GM12801 (cell line): ENCODE measurements around the gene ADAMTSL1.

Source experiments
- CTCF ChIP-seq: IDR thresholded peaks from one replicate; pipeline ENCODE4 v1.5.1; 2011; ENCODE audit warnings: control low read depth; ENCODE audit not compliant: insufficient read length; ENCODE audit errors: extremely low read depth

Gene ADAMTSL1

DNA sequence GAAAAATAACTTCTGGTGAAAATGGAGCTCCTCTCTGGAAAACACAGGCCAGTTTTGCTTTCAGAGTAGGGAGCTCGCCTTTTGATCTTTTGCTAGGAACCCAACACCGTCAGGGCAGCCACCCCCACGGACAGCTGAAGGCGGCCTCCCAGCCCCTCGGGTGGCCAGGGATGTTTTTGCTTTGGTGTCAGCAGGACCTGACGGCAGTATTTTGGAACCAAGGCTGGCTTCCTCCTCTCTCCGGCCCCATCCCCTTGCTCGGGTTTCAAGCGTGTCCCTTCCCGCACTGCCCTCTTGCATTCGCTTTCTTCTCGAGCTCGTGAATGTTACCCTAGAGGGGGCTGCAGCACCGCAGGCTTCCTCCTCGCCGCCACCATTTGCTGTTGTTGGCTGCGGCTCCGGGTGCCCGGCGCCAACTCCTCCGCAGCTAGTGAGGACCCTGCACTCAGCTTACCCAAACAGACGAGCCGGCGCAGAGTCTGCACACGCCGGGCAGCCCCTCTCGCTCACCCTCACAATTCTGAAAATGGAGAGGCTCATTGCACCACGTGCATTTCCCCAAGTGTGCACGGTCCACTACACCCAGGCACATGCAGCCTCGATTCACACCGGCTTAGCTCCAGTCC lies 35.5 kb upstream of the ADAMTSL1 start:
- TF ChIP-seq CTCF, result no peak

- no peak for TF ChIP-seq CTCF
Observed at GRCh38 chr9:18438951-18439350, 35.0 kb upstream of the ADAMTSL1 start.

GRCh38 chr9:18441261-18441660 lies 32.7 kb upstream of the ADAMTSL1 start:
- no peak for TF ChIP-seq CTCF

- peak; percentile 65 for TF ChIP-seq CTCF
Observed at GRCh38 chr9:18442629-18443491, 31.1 kb upstream of the ADAMTSL1 start.

DNA sequence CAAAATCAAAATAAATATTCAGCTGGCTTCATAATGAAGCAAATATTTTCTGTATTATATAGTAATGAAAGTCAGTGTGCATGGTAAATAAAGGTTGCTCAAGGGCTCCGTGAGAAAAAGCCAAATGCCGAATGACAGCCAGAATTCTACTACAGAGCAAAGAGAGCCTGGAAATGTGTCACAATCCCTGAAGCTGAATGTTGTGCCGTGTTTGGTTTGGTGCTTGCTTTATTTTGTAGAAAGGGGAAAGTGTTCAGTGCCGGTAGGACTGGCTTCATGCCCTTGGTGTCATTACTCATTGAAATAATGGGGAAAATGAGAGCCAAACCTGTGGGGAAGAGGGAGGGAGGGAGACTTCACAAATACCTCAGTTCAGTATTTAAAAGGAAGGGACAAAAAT lies 26.8 kb upstream of the ADAMTSL1 start:
- no peak for TF ChIP-seq CTCF

DNA sequence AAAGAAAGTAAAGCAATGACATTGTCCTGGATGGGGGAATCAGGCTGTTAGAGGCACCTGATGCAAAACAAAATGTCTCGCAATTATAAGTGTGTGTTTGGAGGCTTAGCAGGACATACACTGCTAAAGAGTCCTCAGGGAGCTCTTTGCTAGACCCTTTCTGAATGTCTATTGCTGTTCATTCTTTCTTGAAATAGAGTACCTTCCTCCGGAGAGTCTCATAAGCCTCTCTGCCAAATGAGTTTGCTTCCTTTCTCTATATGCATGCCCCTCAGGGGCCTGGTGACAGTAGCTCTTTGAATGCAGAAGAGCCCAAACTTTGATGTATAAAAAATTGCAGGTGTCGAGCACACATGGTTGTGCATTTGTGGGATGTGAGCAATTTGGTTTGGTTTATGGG lies 26.4 kb upstream of the ADAMTSL1 start:
- TF ChIP-seq CTCF, result no peak

- no peak for TF ChIP-seq CTCF
Observed at GRCh38 chr9:18448101-18448500, 25.9 kb upstream of the ADAMTSL1 start.
